Esophagus mucosa (tissue), 1 donor: ENCODE measurements around the gene IL4R. TPM values are rescaled to one million over a fixed set of nuclear protein-coding genes. Genes with fewer than 3 reads are reported as not detected.
A peak's percentile ranks its signal among the peaks of the same experiment; 100 is the strongest.
"Not testable (repeated sequence)": the region's sequence is repeated elsewhere in the genome, so short reads cannot be mapped to it uniquely, and the experiment has no call there.

Experiments used
- ATAC-seq: fragments of 200-7000 bp; cut with Tn5 transposase; one replicate; pipeline ENCODE4 v1.9.1; 2020
- total RNA-seq: library from RNA; stranded (reverse); gene quantifications from one replicate; pipeline ENCODE4 v1.2.4, GENCODE V29; 2023
- donor health status: DM: yes; HTN: yes; CAD: no.

Gene IL4R
- total RNA-seq, 1 donor from 2014 or later, result 119 TPM

- ATAC-seq, result no peak
These were observed 92.0 kb downstream of the IL4R start for GRCh38 chr16:27405546-27406451.

- no peak for ATAC-seq
These were observed 92.8 kb downstream of the IL4R start for GRCh38 chr16:27406511-27407128.

- ATAC-seq, result no peak
These were observed 93.4 kb downstream of the IL4R start for GRCh38 chr16:27407133-27407532.

- ATAC-seq, result peak; percentile 32
These were observed 94.3 kb downstream of the IL4R start for GRCh38 chr16:27408012-27408601.

GRCh38 chr16:27408602-27409031 lies 94.8 kb downstream of the IL4R start:
- no peak for ATAC-seq

GRCh38 chr16:27409958-27410357 lies 96.2 kb downstream of the IL4R start:
- not testable (repeated sequence) for ATAC-seq

GRCh38 chr16:27410761-27411160 lies 97.0 kb downstream of the IL4R start:
- ATAC-seq, result no peak

- no peak for ATAC-seq
These were observed 100.2 kb downstream of the IL4R start for GRCh38 chr16:27413956-27414355.

Other genes starting within 250 kb of the IL4R start
- not detected for gene C16orf82, start 247.0 kb upstream of the IL4R start, total RNA-seq
- 3.9 TPM for gene KDM8, start 110.4 kb upstream of the IL4R start, total RNA-seq
- gene NSMCE1, start 45.2 kb upstream of the IL4R start, total RNA-seq, result 46.8 TPM
- 0.56 TPM for gene IL21R, start 88.2 kb downstream of the IL4R start, total RNA-seq
- 103 TPM for gene GTF3C1, start 235.9 kb downstream of the IL4R start, total RNA-seq
- gene KATNIP, start 236.2 kb downstream of the IL4R start, total RNA-seq, result 21.0 TPM